ENCODE results near the gene LINGO3. TPM values are rescaled to one million over a fixed set of nuclear protein-coding genes. Genes with fewer than 3 reads are reported as not detected.

The LINGO3 gene
- total RNA-seq, 4 donors from 2014 or later = 0.39 TPM; not detected in 3

DNA sequence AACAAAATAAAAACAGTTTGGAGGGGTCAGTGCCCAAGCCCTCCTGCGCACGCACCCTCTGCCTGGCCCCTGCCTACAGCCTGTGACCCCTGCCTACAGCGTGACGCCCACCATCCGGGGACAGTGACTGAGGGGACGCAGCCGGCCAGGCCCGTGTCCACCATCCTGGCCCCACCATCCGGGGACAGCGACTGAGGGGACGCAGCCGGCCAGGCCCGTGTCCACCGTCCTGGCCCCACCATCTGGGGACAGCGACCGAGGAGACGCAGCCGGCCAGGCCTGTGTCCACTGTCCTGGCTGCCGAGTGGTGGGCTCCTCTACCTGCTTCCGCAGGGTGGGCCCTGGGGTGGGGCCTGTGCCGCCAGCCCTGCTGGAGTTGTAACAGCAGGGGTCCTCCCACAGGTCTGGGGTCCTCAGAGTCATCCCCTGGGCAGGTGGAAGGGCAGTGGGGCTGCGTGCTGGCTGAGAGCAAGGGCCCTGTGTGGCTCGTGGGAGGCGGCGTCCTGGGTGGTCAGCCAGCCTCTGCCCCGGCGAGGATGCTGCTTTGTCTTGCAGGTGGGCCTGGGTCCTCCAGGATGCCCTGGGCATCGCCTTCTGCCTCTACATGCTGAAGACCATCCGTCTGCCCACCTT is 34.8 kb upstream of the LINGO3 start:
- Histone ChIP-seq H3K36me3 (peaks cover 0 to 76% (median 0%) of the 10 kb centered on the region in 3 donors), H3K27ac (no peak overlapping the region), H3K4me1 (peaks cover 0 to 17% (median 0%) of the 10 kb centered on the region in 4 donors), H3K4me3 (no peak overlapping the region), H3K27me3 (no peaks in the 10 kb centered on the region), H3K9me3 (no peaks in the 10 kb centered on the region)
- no peak for DNase-seq (ENCODE audit: low spot score in 2 of 2)
- TF ChIP-seq CTCF (IDR thresholded peaks at IDR 0.05) (no peak), POLR2A (IDR thresholded peaks at IDR 0.05) (no peak), EP300 (IDR thresholded peaks at IDR 0.05) (no peak)
- 90 to 94% methylated on average over 12 to 22 of the region's 29 CpGs for WGBS, 2 donors

DNA sequence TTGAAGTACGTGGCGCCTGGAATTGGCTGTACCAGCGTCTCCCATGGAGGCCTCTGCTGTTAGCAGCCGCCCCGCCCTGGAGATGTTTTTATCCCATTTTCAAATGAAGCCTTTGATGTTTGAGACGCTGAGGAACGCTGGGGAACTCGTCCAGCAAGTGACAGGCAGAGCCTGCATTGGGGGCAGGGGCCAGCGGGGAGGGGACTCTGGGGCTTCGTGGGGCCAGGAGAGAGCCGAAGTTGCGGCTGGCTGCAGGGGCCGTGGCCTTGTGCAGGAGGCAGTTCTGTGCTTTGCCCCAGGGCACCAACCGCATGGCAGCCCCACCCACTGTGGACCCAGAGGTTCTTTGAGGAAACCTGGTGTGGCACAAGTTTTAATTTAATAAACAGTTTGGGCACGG is 34.0 kb upstream of the LINGO3 start:
- no peaks in the 10 kb centered on the region for H3K27me3 ChIP-seq
- TF ChIP-seq CTCF (IDR thresholded peaks at IDR 0.05) (no peak), EP300 (IDR thresholded peaks at IDR 0.05) (no peak)

DNA sequence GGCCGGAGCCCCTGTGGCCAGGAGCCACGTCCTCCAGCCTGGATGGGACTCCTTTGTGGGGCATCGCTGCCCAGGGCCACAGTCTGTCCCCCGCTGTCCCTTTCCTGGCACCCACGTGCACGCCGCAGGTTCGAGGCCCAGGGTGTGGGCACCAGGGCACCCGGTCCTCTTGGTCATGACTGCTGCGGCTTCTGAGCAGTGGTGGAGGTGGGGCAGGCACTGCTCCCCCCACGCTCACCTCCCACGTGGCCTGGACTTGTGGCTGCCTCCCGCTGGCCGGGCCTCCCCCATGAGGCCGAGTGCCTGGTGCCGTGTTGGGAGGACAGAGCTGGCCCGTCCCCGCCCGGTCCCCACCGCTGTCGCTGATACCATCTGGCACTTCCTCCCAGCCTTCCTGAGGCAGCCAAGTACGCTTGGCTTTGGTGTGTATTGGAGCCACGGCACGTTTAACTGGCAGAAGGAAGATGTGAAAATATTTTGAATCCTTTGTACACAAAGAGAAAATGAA is 33.3 kb upstream of the LINGO3 start:
- no peaks in the 10 kb centered on the region for H3K9me3 ChIP-seq
- 79 to 80% methylated on average over 7 to 13 of the region's 24 CpGs for WGBS, 2 donors
- peaks cover 0 to 27% (median 0%) of the 10 kb centered on the region in 4 donors for H3K4me1 ChIP-seq
- peaks cover 0 to 73% (median 0%) of the 10 kb centered on the region in 3 donors for H3K36me3 ChIP-seq
- H3K27ac ChIP-seq = no peak overlapping the region
- no peak for DNase-seq (ENCODE audit: low spot score in 2 of 2)
- TF ChIP-seq CTCF (IDR thresholded peaks at IDR 0.05) (no peak), EP300 (IDR thresholded peaks at IDR 0.05) (no peak), POLR2A (IDR thresholded peaks at IDR 0.05) (no peak)
- no peak overlapping the region for H3K4me3 ChIP-seq
- no peaks in the 10 kb centered on the region for H3K27me3 ChIP-seq

More for the DNA sequence above, 34.0 kb upstream of the LINGO3 start:
- no peak for DNase-seq (ENCODE audit: low spot score in 2 of 2)
- peaks cover 0 to 25% (median 0%) of the 10 kb centered on the region in 4 donors for H3K4me1 ChIP-seq
- no peaks in the 10 kb centered on the region for H3K9me3 ChIP-seq
- WGBS, 2 donors = 75 to 85% methylated on average over 15 of the region's 15 CpGs
- H3K27ac ChIP-seq = no peak overlapping the region
- no peak overlapping the region for H3K4me3 ChIP-seq
- H3K36me3 ChIP-seq = peaks cover 0 to 80% (median 0%) of the 10 kb centered on the region in 3 donors

- H3K4me3 ChIP-seq = no peak overlapping the region
- H3K9me3 ChIP-seq = no peaks in the 10 kb centered on the region
- H3K27ac ChIP-seq = no peak overlapping the region
- peaks cover 0 to 69% (median 0%) of the 10 kb centered on the region in 3 donors for H3K36me3 ChIP-seq
- DNase-seq (ENCODE audit: low spot score in 2 of 2) = no peak
- H3K27me3 ChIP-seq = no peaks in the 10 kb centered on the region
- peaks cover 0 to 23% (median 0%) of the 10 kb centered on the region in 4 donors for H3K4me1 ChIP-seq
- TF ChIP-seq EP300 (IDR thresholded peaks at IDR 0.05) (no peak), CTCF (IDR thresholded peaks at IDR 0.05) (no peak), POLR2A (IDR thresholded peaks at IDR 0.05) (no peak)
- 91 to 92% methylated on average over 25 to 38 of the region's 38 CpGs for WGBS, 2 donors
Measured at GRCh38 chr19:2340496-2341243, 32.7 kb upstream of the LINGO3 start.
